Upper lobe of right lung (tissue), 1 donor: ENCODE measurements around the gene LRRC36. TPM values are rescaled to one million over a fixed set of nuclear protein-coding genes. Genes with fewer than 3 reads are reported as not detected.

ENCODE experiments used
- ATAC-seq: fragments of 200-7000 bp; cut with Tn5 transposase; one replicate; pipeline ENCODE4 v1.9.1; 2020; ENCODE audit warnings: mild to moderate bottlenecking, moderate library complexity
- DNase-seq: peaks from one replicate; pipeline ENCODE4 v3.0.0-alpha.2; 2020
- H3K27ac ChIP-seq: fragments of 200-600 bp; one replicate; pipeline ENCODE4 v1.8.0; 2022
- H3K27me3 ChIP-seq: fragments of 200-600 bp; one replicate; pipeline ENCODE4 v1.8.0; 2022; ENCODE audit warnings: mild to moderate bottlenecking
- H3K36me3 ChIP-seq: fragments of 200-600 bp; one replicate; pipeline ENCODE4 v1.8.0; 2022
- H3K4me1 ChIP-seq: fragments of 200-600 bp; one replicate; pipeline ENCODE4 v1.8.0; 2022
- H3K4me3 ChIP-seq: fragments of 200-600 bp; one replicate; pipeline ENCODE4 v1.8.0; 2022; ENCODE audit warnings: mild to moderate bottlenecking
- H3K9me3 ChIP-seq: fragments of 200-600 bp; one replicate; pipeline ENCODE4 v1.8.0; 2022
- intact Hi-C: fragments of 100-400 bp; cut with DNase I; formaldehyde crosslinking; loops from one replicate; pipeline ENCODE4 v1.11.0; 2022
- total RNA-seq: library from RNA; stranded (reverse); fragmentation: NEBNext Ultra II Directional; extraction: Animal tissue kit (Norgen Biotek cat#: 25700); gene quantifications from one replicate; pipeline ENCODE4 v1.2.1, GENCODE V29; 2021
- TF ChIP-seq, protein P1 (sequence below): fragments of 200-600 bp; IDR thresholded peaks from one replicate; pipeline ENCODE4 v1.8.0; 2022; ENCODE audit warnings: antibody characterized with exemption
- donor health status: DM: no; HTN: yes; CAD: no; lungs with severe emphysema.

LRRC36 gene
- total RNA-seq, 1 donor from 2014 or later = 27.4 TPM

DNA sequence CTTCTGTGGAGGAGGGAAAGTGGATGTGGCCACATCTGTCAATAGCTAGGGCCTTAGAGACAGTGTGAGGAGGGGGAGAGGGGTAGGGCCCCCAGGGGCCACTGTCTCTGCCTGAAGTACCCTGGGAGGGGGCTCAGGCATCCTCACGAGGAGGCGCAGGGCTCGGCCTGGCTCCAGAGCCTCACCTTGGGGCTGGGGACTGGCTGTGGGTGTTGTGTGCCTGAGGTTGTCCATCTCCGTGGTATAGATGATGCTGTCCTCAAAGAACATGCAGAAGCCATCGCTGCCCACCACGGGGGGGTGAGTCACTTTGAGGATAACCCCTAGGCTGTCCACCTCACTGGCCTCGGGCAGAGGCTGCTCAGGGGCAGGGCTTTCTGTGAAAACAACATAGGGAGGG lies 35.2 kb upstream of the LRRC36 start:
- DNase-seq (no peak), ATAC-seq (no peak)
- H3K9me3 ChIP-seq = no peaks in the 10 kb centered on the region
- intact Hi-C loops = no loop called here
- no peaks in the 10 kb centered on the region for H3K4me1 ChIP-seq
- TF ChIP-seq, protein P1, sequence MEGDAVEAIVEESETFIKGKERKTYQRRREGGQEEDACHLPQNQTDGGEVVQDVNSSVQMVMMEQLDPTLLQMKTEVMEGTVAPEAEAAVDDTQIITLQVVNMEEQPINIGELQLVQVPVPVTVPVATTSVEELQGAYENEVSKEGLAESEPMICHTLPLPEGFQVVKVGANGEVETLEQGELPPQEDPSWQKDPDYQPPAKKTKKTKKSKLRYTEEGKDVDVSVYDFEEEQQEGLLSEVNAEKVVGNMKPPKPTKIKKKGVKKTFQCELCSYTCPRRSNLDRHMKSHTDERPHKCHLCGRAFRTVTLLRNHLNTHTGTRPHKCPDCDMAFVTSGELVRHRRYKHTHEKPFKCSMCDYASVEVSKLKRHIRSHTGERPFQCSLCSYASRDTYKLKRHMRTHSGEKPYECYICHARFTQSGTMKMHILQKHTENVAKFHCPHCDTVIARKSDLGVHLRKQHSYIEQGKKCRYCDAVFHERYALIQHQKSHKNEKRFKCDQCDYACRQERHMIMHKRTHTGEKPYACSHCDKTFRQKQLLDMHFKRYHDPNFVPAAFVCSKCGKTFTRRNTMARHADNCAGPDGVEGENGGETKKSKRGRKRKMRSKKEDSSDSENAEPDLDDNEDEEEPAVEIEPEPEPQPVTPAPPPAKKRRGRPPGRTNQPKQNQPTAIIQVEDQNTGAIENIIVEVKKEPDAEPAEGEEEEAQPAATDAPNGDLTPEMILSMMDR = no peak
- H3K36me3 ChIP-seq = no peaks in the 10 kb centered on the region
- H3K27me3 ChIP-seq = no peaks in the 10 kb centered on the region
- H3K4me3 ChIP-seq = no peak overlapping the region
- no peak overlapping the region for H3K27ac ChIP-seq

DNA sequence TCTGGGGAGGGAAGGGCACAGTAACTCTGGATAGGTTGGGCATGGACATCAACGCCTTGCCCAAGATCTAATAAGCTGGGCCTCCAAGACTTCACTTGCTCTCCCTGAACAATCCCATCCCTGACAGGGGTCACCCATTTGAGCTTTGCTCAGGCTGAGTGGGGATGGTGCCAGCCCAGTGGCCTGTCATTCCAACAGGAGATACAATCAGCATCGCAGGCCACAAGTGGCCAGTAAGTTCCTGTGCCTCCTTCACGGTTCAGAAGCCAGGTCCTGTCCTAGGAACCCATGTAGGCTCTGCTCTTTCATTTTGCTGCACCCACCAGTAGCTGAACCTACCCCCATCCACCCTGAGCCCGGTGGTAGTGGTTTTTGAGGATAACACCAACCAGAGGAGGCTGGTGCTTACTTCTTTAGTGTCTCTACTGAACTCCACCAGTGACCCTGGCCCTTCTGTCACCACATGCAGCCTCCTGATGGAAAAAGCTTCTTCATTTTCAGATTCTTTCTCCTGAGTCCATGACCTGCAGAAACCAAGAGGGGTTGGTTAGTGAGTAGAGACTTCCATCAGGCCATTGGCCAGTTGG lies 32.4 kb upstream of the LRRC36 start:
- intact Hi-C loops = no loop called here
- Histone ChIP-seq H3K27ac (no peak overlapping the region), H3K36me3 (no peaks in the 10 kb centered on the region), H3K27me3 (no peaks in the 10 kb centered on the region), H3K9me3 (no peaks in the 10 kb centered on the region), H3K4me1 (no peaks in the 10 kb centered on the region), H3K4me3 (no peak overlapping the region)
- DNase-seq = no peak
- ATAC-seq = no peak
- TF ChIP-seq, protein P1 = no peak

- TF ChIP-seq, protein P1 = no peak
- Histone ChIP-seq H3K4me1 (no peaks in the 10 kb centered on the region), H3K4me3 (no peak overlapping the region), H3K27ac (no peak overlapping the region), H3K36me3 (no peaks in the 10 kb centered on the region), H3K9me3 (no peaks in the 10 kb centered on the region), H3K27me3 (no peaks in the 10 kb centered on the region)
- ATAC-seq = no peak
- intact Hi-C loops = no loop called here
- DNase-seq = no peak
Observed at GRCh38 chr16:67294938-67295361, 31.7 kb upstream of the LRRC36 start.

DNA sequence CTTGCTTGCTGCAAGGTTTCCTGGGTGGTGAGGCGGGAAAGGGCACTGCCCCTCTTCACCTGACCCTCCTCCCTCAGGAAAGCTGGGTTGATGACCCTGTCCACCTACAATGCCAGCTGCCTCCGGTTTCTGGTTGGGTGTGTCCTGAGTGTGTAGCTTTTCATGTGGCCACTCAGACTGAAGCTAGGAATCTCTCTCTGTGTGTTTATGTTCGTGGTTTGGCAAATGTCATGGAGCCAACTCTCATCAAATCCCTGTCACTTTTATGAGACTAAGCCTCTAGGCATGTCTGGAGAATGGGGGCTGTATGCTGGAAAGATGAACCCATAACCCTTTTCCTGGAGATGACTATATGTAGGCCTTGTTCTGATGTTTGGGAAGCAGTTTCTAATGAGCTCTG lies 30.2 kb upstream of the LRRC36 start:
- Histone ChIP-seq H3K27ac (no peak overlapping the region), H3K4me1 (no peaks in the 10 kb centered on the region), H3K4me3 (no peak overlapping the region), H3K9me3 (no peaks in the 10 kb centered on the region), H3K36me3 (no peaks in the 10 kb centered on the region), H3K27me3 (no peaks in the 10 kb centered on the region)
- TF ChIP-seq, protein P1 = no peak
- intact Hi-C loops = no loop called here
- no peak for ATAC-seq
- no peak for DNase-seq

GRCh38 chr16:67298277-67298676 lies 28.3 kb upstream of the LRRC36 start:
- Histone ChIP-seq H3K27me3 (no peaks in the 10 kb centered on the region), H3K36me3 (no peaks in the 10 kb centered on the region), H3K4me3 (no peak overlapping the region), H3K9me3 (no peaks in the 10 kb centered on the region), H3K4me1 (no peaks in the 10 kb centered on the region), H3K27ac (no peak overlapping the region)
- DNase-seq (no peak), ATAC-seq (no peak)
- intact Hi-C loops = no loop called here
- TF ChIP-seq, protein P1 = no peak

GRCh38 chr16:67299269-67299668 lies 27.3 kb upstream of the LRRC36 start:
- intact Hi-C loops = no loop called here
- Histone ChIP-seq H3K9me3 (no peaks in the 10 kb centered on the region), H3K27ac (no peak overlapping the region), H3K36me3 (no peaks in the 10 kb centered on the region), H3K4me1 (no peaks in the 10 kb centered on the region), H3K27me3 (no peaks in the 10 kb centered on the region), H3K4me3 (no peak overlapping the region)
- no peak for ATAC-seq
- TF ChIP-seq, protein P1 = no peak
- DNase-seq = peak; percentile 61
